HuH-7.5 (cell line): ENCODE measurements around the gene TMEM97.

Experiments used
- DNase-seq: peaks from one replicate; pipeline ENCODE4 v3.0.0; 2011; ENCODE audit warnings: low spot score

TMEM97 gene

DNA sequence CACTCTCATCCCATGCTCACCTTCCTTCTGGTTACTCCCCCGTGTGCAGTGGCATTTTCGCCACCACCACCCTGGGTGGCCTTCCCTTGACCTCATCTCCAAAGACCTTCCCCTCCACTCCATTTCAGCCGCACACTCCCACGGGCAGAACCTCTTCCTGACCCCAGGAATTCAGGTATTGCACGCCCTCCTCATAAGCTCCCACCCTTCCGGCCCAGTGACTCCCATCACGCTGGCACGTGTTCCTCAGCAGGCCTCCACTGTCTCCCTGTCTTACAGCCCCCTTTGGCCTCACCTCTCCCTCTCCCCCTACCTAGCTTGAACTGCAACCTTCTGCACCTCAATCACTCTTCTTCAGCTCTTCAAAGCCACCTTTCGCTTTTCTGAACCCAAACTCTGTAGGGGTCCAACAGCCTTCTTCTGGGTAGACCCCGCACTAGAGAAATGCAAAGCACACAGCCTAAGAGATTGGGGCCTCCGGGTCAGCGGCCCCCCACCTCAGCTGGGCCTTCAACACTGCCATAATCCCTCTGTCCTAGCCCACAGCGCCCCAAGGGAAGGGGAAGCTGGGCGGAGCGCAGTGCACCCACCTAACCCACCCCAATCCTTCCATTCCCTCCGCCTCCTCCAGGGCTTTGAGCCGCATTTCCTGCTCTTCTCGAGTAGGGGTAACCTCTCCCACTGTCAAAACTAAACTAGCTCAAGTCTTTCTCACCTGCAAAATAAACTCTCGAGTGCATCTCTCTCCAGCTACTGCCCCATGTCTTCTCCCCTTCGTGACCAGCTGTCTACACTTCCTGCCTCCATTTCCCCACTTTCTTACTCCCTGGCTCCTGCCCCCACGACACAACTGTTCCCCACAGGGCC lies 1.7 kb upstream of the TMEM97 start:
- DNase-seq = no peak

- peak; percentile 32 for DNase-seq
Measured at GRCh38 chr17:28317966-28318758, 838 bp upstream of the TMEM97 start.

- DNase-seq = no peak
Measured at GRCh38 chr17:28319598-28319935, 567 bp downstream of the TMEM97 start.

- DNase-seq = no peak
Measured at GRCh38 chr17:28320215-28321061, 1.4 kb downstream of the TMEM97 start.

DNA sequence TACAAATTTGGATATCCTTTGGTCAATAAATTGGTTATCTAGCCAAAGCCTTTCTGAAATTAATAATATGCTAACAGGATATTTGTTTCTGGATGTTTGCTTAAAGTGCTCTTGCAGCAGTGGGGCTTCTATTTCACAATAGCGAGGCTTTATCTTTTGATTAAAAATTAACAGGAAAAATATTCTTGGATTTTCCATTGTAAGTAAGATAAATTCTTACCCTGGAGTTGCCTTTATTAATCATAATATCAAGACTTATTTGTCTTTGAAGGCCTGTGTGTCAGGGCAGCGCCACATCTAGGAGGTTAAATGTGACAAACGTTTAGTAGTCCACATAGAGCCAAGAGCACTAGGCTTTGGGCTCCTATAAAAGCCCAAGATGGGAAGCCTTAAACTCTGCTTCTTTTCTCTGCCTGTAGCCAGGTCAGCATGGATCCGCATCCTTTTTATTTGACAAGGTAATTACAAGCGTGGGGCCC lies 5.3 kb downstream of the TMEM97 start:
- no peak for DNase-seq

- DNase-seq = no peak
Measured at GRCh38 chr17:28324781-28325180, 5.8 kb downstream of the TMEM97 start.

GRCh38 chr17:28325211-28325610 lies 6.2 kb downstream of the TMEM97 start:
- DNase-seq = no peak

DNA sequence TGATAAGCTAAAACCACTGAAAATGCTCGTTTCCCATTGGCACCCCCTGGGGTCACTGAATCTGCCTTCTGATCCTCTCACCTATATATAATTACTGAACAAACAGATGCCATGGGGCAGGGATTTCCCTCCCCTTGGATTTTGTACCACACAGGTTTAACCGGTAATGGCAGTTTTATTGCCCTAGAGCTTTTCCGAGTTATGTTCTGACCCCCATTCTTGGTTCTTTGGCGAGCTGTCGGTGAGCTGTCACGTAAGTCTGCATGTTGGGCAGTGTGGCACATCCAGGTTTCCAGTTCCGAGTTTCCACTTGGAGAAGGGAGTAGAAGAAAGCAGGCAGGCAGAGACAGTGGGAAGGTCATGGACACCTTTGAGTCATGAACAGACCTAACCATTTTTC lies 7.1 kb downstream of the TMEM97 start:
- DNase-seq = no peak

DNA sequence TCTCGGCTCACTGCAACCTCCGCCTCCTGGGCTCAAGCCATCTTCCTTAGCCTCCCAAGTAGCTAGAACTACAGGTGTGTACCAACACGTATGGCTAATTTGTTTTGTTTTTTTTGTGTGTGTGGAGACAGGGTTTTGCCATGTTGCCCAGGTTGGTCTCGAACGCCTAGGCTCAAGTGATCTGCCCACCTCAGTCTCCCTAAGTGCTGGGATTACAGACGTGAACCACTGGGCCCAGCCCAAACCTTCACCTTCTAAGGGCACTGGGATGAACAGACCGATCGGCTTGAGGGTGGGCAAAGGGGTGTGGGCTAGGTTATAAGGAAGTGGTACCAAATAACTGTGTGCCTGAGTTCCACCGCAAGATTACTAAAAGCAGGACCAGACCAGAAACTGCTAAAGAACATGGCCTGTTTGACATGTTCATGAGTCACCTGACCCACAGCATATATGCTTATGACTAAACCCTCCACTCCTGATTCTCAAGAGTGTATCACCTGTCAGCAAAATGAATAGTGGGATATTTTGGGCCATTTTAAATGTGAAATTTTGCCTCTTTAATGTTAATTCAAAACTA lies 8.1 kb downstream of the TMEM97 start:
- no peak for DNase-seq

- DNase-seq = no peak
Measured at GRCh38 chr17:28327709-28328108, 8.7 kb downstream of the TMEM97 start.

GRCh38 chr17:28328325-28328724 lies 9.3 kb downstream of the TMEM97 start:
- DNase-seq = no peak

DNA sequence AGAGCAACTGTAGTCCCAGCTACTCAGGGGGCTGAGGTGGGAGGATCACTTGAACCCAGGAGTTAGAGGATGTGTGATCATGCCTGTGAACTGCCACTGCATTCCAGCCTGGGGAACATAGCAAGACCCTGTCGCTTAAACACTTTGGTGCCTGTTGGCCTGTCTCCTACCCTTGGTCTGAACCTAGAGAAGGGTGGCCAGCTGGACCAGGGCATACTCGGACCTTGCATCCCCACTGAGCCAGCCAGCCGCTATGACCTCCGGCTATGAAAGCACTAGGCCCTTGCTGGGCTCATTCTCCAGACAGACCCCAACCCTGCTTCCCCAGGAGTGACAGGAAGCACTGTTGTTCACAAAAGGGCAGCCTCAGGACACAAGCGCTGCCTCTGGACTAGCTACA lies 11.7 kb downstream of the TMEM97 start:
- no peak for DNase-seq

- no peak for DNase-seq
Measured at GRCh38 chr17:28331891-28332420, 13.0 kb downstream of the TMEM97 start.

DNA sequence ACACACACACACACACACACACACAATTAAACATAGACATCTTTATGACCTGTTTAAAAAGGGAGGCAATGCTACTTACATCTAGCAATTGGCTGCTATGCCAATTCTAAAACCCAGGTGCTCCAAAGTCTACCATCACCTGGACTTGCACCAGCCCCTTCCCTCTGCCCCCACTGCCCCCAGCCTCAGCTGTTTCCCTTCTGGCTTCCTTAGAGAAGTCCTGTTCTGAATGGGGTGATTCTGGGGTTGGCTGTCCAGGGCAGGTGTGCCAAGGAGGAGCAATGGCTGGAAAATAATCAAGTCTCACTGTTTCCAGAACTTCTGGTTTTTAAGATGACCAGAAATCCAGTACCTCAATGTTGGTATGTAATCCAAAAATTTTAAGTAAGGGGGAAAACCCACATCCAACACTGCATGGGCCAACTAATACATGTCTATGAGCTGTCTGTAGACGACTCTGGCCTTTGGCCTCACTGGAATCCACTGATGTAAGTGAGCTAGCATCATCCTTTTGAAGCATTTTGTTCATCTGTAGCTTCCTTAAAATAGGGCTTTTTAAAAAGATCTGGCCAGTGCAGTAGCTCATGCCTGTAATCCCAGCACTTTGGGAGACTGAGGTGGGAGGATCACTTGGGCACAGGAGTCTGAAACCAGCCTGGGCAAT lies 14.2 kb downstream of the TMEM97 start:
- DNase-seq = no peak

DNA sequence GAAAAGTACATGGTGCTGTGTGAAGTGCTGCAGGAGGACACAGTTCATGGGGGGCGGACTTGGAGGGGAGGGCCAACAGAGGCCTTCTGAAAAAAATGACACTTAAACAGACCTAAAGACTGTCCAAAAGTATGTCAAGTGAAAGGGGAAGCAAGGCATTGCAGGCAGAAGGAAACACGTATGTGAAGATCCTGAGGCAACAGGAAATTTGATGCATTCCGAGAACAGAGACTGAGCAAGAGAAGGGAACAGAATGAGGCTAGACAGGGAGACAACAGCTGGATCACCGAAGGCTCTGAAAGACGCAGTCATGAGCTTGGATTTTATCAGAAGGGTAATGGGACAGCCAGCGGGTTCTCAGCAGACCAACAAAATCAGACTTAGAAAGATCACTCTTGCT lies 15.2 kb downstream of the TMEM97 start:
- no peak for DNase-seq

GRCh38 chr17:28334666-28335200 lies 15.7 kb downstream of the TMEM97 start:
- no peak for DNase-seq

- peak; percentile 87 for DNase-seq
Measured at GRCh38 chr17:28335201-28335958, 16.4 kb downstream of the TMEM97 start, which contains the start of the genes IFT20 and TNFAIP1. TSS of gene IFT20 (minus strand) at chr17:28335472. CDS start at chr17:28331985, 3,487 bp downstream. TSS of gene TNFAIP1 (plus strand) at chr17:28335761. CDS start at chr17:28339522, 3,761 bp downstream.

DNA sequence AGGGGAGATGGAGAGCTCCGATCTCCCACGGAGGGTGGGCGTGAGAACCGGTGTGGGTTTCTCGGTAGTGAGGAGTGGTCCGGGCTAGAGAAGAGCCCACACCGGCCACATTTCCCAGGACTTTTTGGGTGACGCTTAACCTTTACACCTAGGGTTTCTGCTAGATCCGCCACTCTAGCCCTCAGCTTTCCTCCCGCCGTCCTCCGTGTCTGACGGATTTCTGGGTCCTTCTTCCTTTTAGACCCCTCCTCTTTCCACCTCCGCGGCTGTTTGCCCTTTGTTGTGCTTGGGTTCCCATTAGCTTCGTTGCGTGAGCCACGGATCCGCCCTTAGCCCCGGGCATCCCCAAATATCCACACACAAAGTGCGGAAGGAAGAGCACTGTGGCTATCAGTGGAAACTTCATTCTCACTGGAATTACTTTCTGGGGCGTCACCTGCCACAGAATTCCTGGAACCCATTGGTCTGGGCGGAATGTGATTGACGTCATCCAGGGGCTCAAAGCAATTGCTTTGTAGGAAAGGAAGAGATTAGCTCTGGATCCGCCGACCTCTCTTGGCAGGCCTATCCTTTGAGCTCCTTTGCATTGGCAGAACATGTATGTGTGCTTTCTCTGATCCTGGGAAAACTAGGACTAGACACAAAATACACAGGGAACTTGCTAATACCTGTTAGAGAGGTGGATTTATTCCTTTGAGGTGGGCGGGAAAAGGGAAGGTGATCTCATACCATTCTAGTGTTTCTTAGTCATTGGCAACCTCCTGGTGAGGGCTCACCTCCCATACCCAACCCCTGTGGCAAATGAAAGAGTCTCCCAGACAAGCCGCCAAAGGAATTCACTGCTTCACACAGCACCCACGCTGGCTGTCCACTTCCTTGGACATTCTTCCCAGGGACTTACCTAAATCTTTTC lies 17.2 kb downstream of the TMEM97 start:
- DNase-seq = peak; percentile 58
